HFFc6 (cell line): Measurements from ENCODE around the gene PARD3B. TPM values are rescaled to one million over a fixed set of nuclear protein-coding genes. Genes with fewer than 3 reads are reported as not detected.

ENCODE experiments used
- DNase-seq: peaks from one replicate; pipeline ENCODE4 v3.0.0-alpha.2; 2018
- H3K27ac Mint-ChIP-seq: 2 replicates; pipeline ENCODE4 v1.8.0; 2020; ENCODE audit warnings: mild to moderate bottlenecking, mixed read lengths
- H3K27me3 Mint-ChIP-seq: 2 replicates; pipeline ENCODE4 v1.8.0; 2021; ENCODE audit warnings: mild to moderate bottlenecking, moderate library complexity, mixed read lengths; ENCODE audit not compliant: insufficient read depth
- H3K36me3 Mint-ChIP-seq: 2 replicates; pipeline ENCODE4 v1.8.0; 2021; ENCODE audit warnings: low read depth, mixed read lengths
- H3K4me1 Mint-ChIP-seq: 2 replicates; pipeline ENCODE4 v1.8.0; 2020; ENCODE audit warnings: low read depth, mixed read lengths
- H3K4me3 Mint-ChIP-seq: 2 replicates; pipeline ENCODE4 v1.8.0; 2020; ENCODE audit warnings: mild to moderate bottlenecking, moderate library complexity, mixed read lengths
- H3K9me3 Mint-ChIP-seq: 2 replicates; pipeline ENCODE4 v1.8.0; 2020; ENCODE audit warnings: mild to moderate bottlenecking, mixed read lengths
- CTCF ChIP-seq: fragments of 200-600 bp; sonication (generic); IDR thresholded peaks from 2 replicates; pipeline ENCODE4 v1.5.0; 2021; ENCODE audit warnings: antibody characterized with exemption, mild to moderate bottlenecking
- total RNA-seq, 6 experiments: library from RNA; stranded (reverse); fragmentation: NEBNext Ultra II Directional; extraction: Animal tissue kit (Norgen Biotek cat#: 25700); gene quantifications; 2 replicates in 1 of 6; 3 replicates in 5 of 6; pipeline ENCODE4 v1.2.3, GENCODE V29; 2021

Gene PARD3B
- total RNA-seq, 6 experiments from 2014 or later = 14.0 to 22.4 (median 15.3) TPM

DNA sequence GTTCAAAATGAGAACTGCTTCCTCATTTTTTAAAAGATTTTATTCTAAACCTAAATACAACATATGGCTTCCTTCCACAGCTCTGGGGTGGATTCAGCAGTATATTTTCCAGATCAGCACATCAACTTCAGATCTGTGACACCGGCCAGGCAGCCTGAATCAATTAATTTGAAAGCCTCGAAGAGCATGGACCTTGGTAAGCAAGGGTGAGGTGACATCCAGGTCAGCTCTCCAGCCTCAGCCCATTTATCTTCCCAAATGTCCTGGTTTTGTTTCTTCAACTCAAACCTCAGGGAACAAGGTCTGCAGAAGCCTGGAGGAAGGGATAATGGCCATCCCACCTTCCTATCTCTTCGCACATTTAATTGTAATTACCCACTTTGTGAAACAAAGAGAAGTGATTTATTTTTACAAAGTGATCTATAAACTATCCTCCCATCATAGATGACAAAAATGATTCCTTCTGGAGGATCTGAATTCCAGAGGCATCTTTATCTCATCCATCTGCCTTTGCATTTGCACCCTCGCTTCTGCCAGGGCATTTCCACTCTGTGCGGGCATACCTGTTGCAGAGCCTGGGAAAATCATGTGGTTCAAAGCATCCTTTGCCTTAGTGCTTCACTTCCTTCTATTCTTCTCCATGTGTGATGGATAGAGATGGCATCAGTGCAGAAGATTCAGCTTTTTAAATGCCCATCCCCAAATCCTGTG lies 648.0 kb downstream of the PARD3B start:
- Mint-ChIP-seq H3K9me3 (no peaks in the 10 kb centered on the region), H3K27ac (no peak overlapping the region), H3K36me3 (peaks cover 4% of the 10 kb centered on the region; the same call in 1 of the 2 replicates), H3K4me3 (no peak overlapping the region), H3K4me1 (peaks cover 23% of the 10 kb centered on the region), H3K27me3 (no peaks in the 10 kb centered on the region)
- no peak for TF ChIP-seq CTCF
- DNase-seq = no peak

- Mint-ChIP-seq H3K4me1 (peaks cover 26% of the 10 kb centered on the region), H3K27ac (no peak overlapping the region), H3K36me3 (peaks cover 4% of the 10 kb centered on the region; the same call in 1 of the 2 replicates), H3K4me3 (no peak overlapping the region), H3K9me3 (no peaks in the 10 kb centered on the region), H3K27me3 (no peaks in the 10 kb centered on the region)
- TF ChIP-seq CTCF = no peak
- DNase-seq = no peak
Measured at GRCh38 chr2:205193836-205194228, 648.6 kb downstream of the PARD3B start.

GRCh38 chr2:205197468-205198139 lies 652.3 kb downstream of the PARD3B start:
- no peak for TF ChIP-seq CTCF
- no peaks in the 10 kb centered on the region for H3K9me3 Mint-ChIP-seq
- H3K36me3 Mint-ChIP-seq = peaks cover 4% of the 10 kb centered on the region; the same call in 1 of the 2 replicates
- H3K4me3 Mint-ChIP-seq = peak overlapping the region; percentile 76
- DNase-seq = no peak
- peaks cover 50% of the 10 kb centered on the region for H3K4me1 Mint-ChIP-seq
- peak overlapping the region; percentile 85 for H3K27ac Mint-ChIP-seq
- H3K27me3 Mint-ChIP-seq = no peaks in the 10 kb centered on the region

DNA sequence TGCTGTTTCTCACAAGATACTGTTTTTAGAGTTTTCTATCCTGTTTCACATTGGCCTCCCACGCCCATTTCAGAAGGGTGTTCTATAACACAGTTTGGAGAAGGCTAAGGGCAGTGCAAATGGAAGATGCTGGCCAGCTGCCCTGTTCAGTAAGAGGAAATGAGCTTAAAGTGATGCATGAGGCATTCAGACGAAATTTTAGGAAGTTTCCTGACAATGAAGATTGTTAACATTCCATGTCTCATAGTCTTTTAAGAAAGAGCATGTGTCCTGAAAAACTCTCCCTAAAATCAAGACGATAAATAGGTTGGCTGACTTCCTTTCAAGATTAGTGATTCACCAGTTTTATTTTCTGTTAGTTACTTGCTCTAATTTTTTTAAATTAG lies 652.9 kb downstream of the PARD3B start:
- no peaks in the 10 kb centered on the region for H3K27me3 Mint-ChIP-seq
- peak overlapping the region; percentile 85 for H3K27ac Mint-ChIP-seq
- TF ChIP-seq CTCF = no peak
- H3K9me3 Mint-ChIP-seq = no peaks in the 10 kb centered on the region
- H3K4me3 Mint-ChIP-seq = peak overlapping the region; percentile 76
- DNase-seq = peak; percentile 70
- peaks cover 53% of the 10 kb centered on the region for H3K4me1 Mint-ChIP-seq
- peaks cover 4% of the 10 kb centered on the region; the same call in 1 of the 2 replicates for H3K36me3 Mint-ChIP-seq

DNA sequence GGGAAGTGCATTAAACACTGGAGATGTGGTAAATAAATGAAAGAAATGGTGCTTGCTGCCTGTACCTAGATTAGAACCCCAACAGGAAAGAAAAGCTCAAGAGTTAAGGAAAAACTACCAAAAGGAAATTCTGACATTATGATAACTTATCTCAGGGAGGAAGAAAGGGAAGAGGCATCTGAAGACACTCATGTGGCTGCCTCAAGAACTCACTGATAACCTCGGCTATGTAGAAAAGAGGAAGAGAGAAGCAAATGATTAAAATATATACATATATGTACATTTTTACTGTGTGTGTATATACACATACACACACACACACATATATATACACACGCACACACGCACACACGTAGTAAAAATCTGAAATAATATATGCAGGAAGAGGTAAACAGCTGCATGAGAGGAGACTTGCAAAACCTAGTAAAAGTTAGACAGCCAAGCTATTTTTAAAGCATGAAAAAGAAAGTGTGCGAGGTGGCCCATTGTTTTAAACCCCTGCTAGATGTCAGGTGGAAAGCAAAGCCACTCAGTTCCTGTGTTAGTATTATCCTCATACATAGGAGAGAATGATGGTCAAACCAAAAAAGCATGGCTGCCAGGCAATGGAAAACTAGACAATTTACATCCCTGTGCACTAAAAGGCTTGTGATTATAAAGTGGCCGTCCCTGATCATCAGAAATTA lies 654.0 kb downstream of the PARD3B start:
- H3K9me3 Mint-ChIP-seq = no peaks in the 10 kb centered on the region; the same call in 1 of the 2 replicates
- H3K27ac Mint-ChIP-seq = peak overlapping the region; percentile 24; the same call in 1 of the 2 replicates
- DNase-seq = no peak
- no peak overlapping the region for H3K4me3 Mint-ChIP-seq
- no peak for TF ChIP-seq CTCF
- no peaks in the 10 kb centered on the region for H3K27me3 Mint-ChIP-seq
- H3K4me1 Mint-ChIP-seq = peaks cover 53% of the 10 kb centered on the region
- H3K36me3 Mint-ChIP-seq = peaks cover 10% of the 10 kb centered on the region
